GM19395 (cell line): ENCODE results near the gene SSX4B.
"Not testable (repeated sequence)": the region's sequence is repeated elsewhere in the genome, so short reads cannot be mapped to it uniquely, and the experiment has no call there.

ENCODE experiments used
- ATAC-seq: cut with Tn5 transposase; IDR thresholded peaks from one replicate; pipeline ENCODE4 v1.9.1; 2021; ENCODE audit warnings: mild to moderate bottlenecking, moderate library complexity; ENCODE audit not compliant: unreplicated experiment

The SSX4B gene

GRCh38 chrX:48356315-48357094 is 55.3 kb downstream of the SSX4B start, which contains the start of gene SSX3:
Gene SSX3 (minus strand): TSS chrX:48356703. CDS start chrX:48355249, 1,454 bp downstream.
- not testable (repeated sequence) for ATAC-seq
